ENCODE results near the gene RAB6A. TPM values are rescaled to one million over a fixed set of nuclear protein-coding genes. Genes with fewer than 3 reads are reported as not detected.

Gene RAB6A
- total RNA-seq, 4 donors from 2014 or later = 119 to 178 (median 151) TPM

- no peak overlapping the region for H3K4me3 ChIP-seq (ENCODE audit: low read depth, poor library complexity, severe bottlenecking)
- 85 to 92% methylated on average over 7 of the region's 7 CpGs for WGBS, 2 donors
- DNase-seq (ENCODE audit: low spot score in 2 of 2) = no peak
- intact Hi-C loops (cut with DNase I; ENCODE audit: low total_unique reads) = no loop called here
- TF ChIP-seq POLR2A (IDR thresholded peaks at IDR 0.05) (no peak), CTCF (IDR thresholded peaks at IDR 0.05) (no peak)
These were observed 106.3 kb downstream of the RAB6A start for GRCh38 chr11:73654482-73655021.

GRCh38 chr11:73653996-73654395 lies 106.9 kb downstream of the RAB6A start:
- no peak for DNase-seq (ENCODE audit: low spot score in 2 of 2)
- TF ChIP-seq POLR2A (IDR thresholded peaks at IDR 0.05) = no peak
- TF ChIP-seq CTCF (IDR thresholded peaks at IDR 0.05) = no peak
- WGBS, 2 donors = 72 to 82% methylated on average over 5 of the region's 5 CpGs
- intact Hi-C loops (cut with DNase I; ENCODE audit: low total_unique reads) = no loop called here
- no peak overlapping the region for H3K4me3 ChIP-seq (ENCODE audit: low read depth, poor library complexity, severe bottlenecking)

- H3K4me3 ChIP-seq (ENCODE audit: low read depth, poor library complexity, severe bottlenecking) = no peak overlapping the region
- TF ChIP-seq POLR2A (IDR thresholded peaks at IDR 0.05) = no peak
- TF ChIP-seq CTCF (IDR thresholded peaks at IDR 0.05) = no peak
- no peak for DNase-seq (ENCODE audit: low spot score in 2 of 2)
- intact Hi-C loops (cut with DNase I; ENCODE audit: low total_unique reads) = no loop called here
- 80 to 86% methylated on average over 6 of the region's 6 CpGs for WGBS, 2 donors
These were observed 107.9 kb downstream of the RAB6A start for GRCh38 chr11:73652856-73653559.

- intact Hi-C loops (cut with DNase I; ENCODE audit: low total_unique reads) = no loop called here
- no peak for DNase-seq (ENCODE audit: low spot score in 2 of 2)
- WGBS, 2 donors = 55 to 65% methylated on average over 8 of the region's 8 CpGs
- TF ChIP-seq CTCF (IDR thresholded peaks at IDR 0.05) (no peak), POLR2A (IDR thresholded peaks at IDR 0.05) (no peak)
- no peak overlapping the region for H3K4me3 ChIP-seq (ENCODE audit: low read depth, poor library complexity, severe bottlenecking)
These were observed 108.7 kb downstream of the RAB6A start for GRCh38 chr11:73652046-73652730.

GRCh38 chr11:73651661-73652045 lies 109.2 kb downstream of the RAB6A start:
- WGBS, 2 donors = 89 to 90% methylated on average over 9 of the region's 9 CpGs
- no peak for DNase-seq (ENCODE audit: low spot score in 2 of 2)
- intact Hi-C loops (cut with DNase I; ENCODE audit: low total_unique reads) = no loop called here
- H3K4me3 ChIP-seq (ENCODE audit: low read depth, poor library complexity, severe bottlenecking) = no peak overlapping the region
- no peak for TF ChIP-seq POLR2A (IDR thresholded peaks at IDR 0.05)

- WGBS, 2 donors = 89 to 92% methylated on average over 5 of the region's 5 CpGs
- H3K4me3 ChIP-seq (ENCODE audit: low read depth, poor library complexity, severe bottlenecking) = no peak overlapping the region
- intact Hi-C loops (cut with DNase I; ENCODE audit: low total_unique reads) = no loop called here
- no peak for DNase-seq (ENCODE audit: low spot score in 2 of 2)
- no peak for TF ChIP-seq CTCF (IDR thresholded peaks at IDR 0.05)
- TF ChIP-seq POLR2A (IDR thresholded peaks at IDR 0.05) = no peak
These were observed 109.6 kb downstream of the RAB6A start for GRCh38 chr11:73651252-73651651.

All from lower leg skin (tissue), 4 donors.